Caco-2 (cell line): ENCODE measurements around the gene LIMCH1. TPM values are rescaled to one million over a fixed set of nuclear protein-coding genes. Genes with fewer than 3 reads are reported as not detected.

Experiments
- BruUV-seq: library from RNA; stranded (reverse); fragments of 400-500 nt; replicated peaks from 2 replicates; lab custom pipeline; 2021; lab: Mats Ljungman, UMichigan
- CTCF ChIA-PET: fragments of 300-600 bp; sonication (Branson Sonifier 250); formaldehyde crosslinking; loops from one replicate; lab custom pipeline; 2022; ENCODE audit warnings: antibody characterized with exemption; lab: Charles Lee
- POLR2A ChIA-PET: fragments of 300-600 bp; sonication (Branson Sonifier 250); formaldehyde crosslinking; loops from one replicate; lab custom pipeline; 2022; ENCODE audit warnings: antibody characterized with exemption; lab: Charles Lee
- DNase-seq, 2 experiments: peaks; one replicate each; pipeline versions ENCODE4 v3.0.0 to v3.0.0-alpha.2; 2020 to 2022
- H3K27me3 ChIP-seq: replicated peaks from 2 replicates; pipeline ENCODE4 v1.6.0; 2011; ENCODE audit warnings: low read length; ENCODE audit not compliant: control insufficient read depth, insufficient read depth
- H3K36me3 ChIP-seq: 2 replicates; pipeline ENCODE4 v1.5.1; 2011; ENCODE audit warnings: low read length; ENCODE audit not compliant: control insufficient read depth, insufficient read depth
- H3K4me1 ChIP-seq: fragments of 250-450 bp; sonication (Bioruptor Pico); 2 replicates; pipeline ENCODE4 v1.5.1; 2020; ENCODE audit warnings: mild to moderate bottlenecking
- H3K4me3 ChIP-seq: 2 replicates; pipeline ENCODE4 v1.5.1; 2011; ENCODE audit warnings: low read depth, mild to moderate bottlenecking, control low read depth, low read length
- H3K9me3 ChIP-seq: fragments of 250-450 bp; sonication (Bioruptor Pico); 2 replicates; pipeline ENCODE4 v1.5.1; 2020; ENCODE audit warnings: mild to moderate bottlenecking, moderate library complexity
- H3K27ac Mint-ChIP-seq: one replicate; pipeline ENCODE4 v1.8.0; 2022; ENCODE audit warnings: mixed read lengths; ENCODE audit not compliant: unreplicated experiment
- H3K27me3 Mint-ChIP-seq: one replicate; pipeline ENCODE4 v1.8.0; 2022; ENCODE audit warnings: mixed read lengths; ENCODE audit not compliant: insufficient read depth, unreplicated experiment
- H3K36me3 Mint-ChIP-seq: one replicate; pipeline ENCODE4 v1.8.0; 2022; ENCODE audit warnings: mild to moderate bottlenecking, mixed read lengths; ENCODE audit not compliant: insufficient read depth, unreplicated experiment
- H3K4me1 Mint-ChIP-seq: one replicate; pipeline ENCODE4 v1.8.0; 2022; ENCODE audit warnings: low read depth, mixed read lengths; ENCODE audit not compliant: unreplicated experiment
- H3K4me3 Mint-ChIP-seq: one replicate; pipeline ENCODE4 v1.8.0; 2022; ENCODE audit warnings: mild to moderate bottlenecking, moderate library complexity, mixed read lengths; ENCODE audit not compliant: unreplicated experiment
- H3K9me3 Mint-ChIP-seq: one replicate; pipeline ENCODE4 v1.8.0; 2022; ENCODE audit warnings: mixed read lengths; ENCODE audit not compliant: unreplicated experiment
- CTCF ChIP-seq, 2 experiments: fragments of 200-600 bp in 1 of 2; IDR thresholded peaks; 1 replicate in 1 of 2; 2 replicates in 1 of 2; pipeline versions ENCODE4 v1.5.1 to v1.8.0; 2011 to 2022; ENCODE audit warnings: antibody characterized with exemption in 1 of 2, control low read depth in 1 of 2, inconsistent platforms in 1 of 2, low read depth in 1 of 2, low read length in 1 of 2, mild to moderate bottlenecking in 1 of 2, moderate library complexity in 1 of 2; ENCODE audit not compliant: insufficient read depth in 1 of 2, severe bottlenecking in 1 of 2, unreplicated experiment in 1 of 2
- intact Hi-C: fragments of 100-400 bp; cut with micrococcal nuclease; formaldehyde crosslinking; loops from one replicate; pipeline ENCODE4 v1.10.0; 2022; ENCODE audit not compliant: unreplicated experiment
- total RNA-seq: library from RNA; stranded (reverse); gene quantifications from 2 replicates; pipeline ENCODE4 v1.2.3, GENCODE V29; 2022

Gene LIMCH1
- total RNA-seq, 1 experiment from 2014 or later, result 8.4 TPM

- POLR2A ChIA-PET, result no interaction called here
These were observed 97.5 kb downstream of the LIMCH1 start for GRCh38 chr4:41635441-41635840.

GRCh38 chr4:41638203-41638602, 100.2 kb downstream of the LIMCH1 start:
- no peak overlapping the region for H3K4me3 ChIP-seq
- no peaks in the 10 kb centered on the region for H3K36me3 ChIP-seq
- Mint-ChIP-seq H3K4me3 (no peak overlapping the region), H3K9me3 (no peaks in the 10 kb centered on the region), H3K4me1 (peaks cover under 1% of the 10 kb centered on the region), H3K27ac (no peak overlapping the region), H3K36me3 (no peaks in the 10 kb centered on the region), H3K27me3 (no peaks in the 10 kb centered on the region)
- TF ChIP-seq CTCF (IDR thresholded peaks at IDR 0.05; ENCODE audit: insufficient read depth in 1 of 2, low read depth in 1 of 2, low read length in 1 of 2, severe bottlenecking in 1 of 2, unreplicated experiment in 1 of 2), result no peak
- no TSS peak for BruUV-seq
- no peaks in the 10 kb centered on the region for H3K27me3 ChIP-seq
- H3K4me1 ChIP-seq, result peaks cover 9% of the 10 kb centered on the region; the same call in 1 of the 2 replicates
- intact Hi-C loops, result no loop called here
- ChIA-PET POLR2A (no interaction called here), CTCF (no interaction called here)
- DNase-seq, result no peak
- no peaks in the 10 kb centered on the region for H3K9me3 ChIP-seq

More at GRCh38 chr4:41635441-41635840, 97.5 kb downstream of the LIMCH1 start:
- Mint-ChIP-seq H3K9me3 (no peaks in the 10 kb centered on the region), H3K4me1 (peaks cover 10% of the 10 kb centered on the region), H3K4me3 (no peak overlapping the region), H3K27me3 (no peaks in the 10 kb centered on the region), H3K36me3 (no peaks in the 10 kb centered on the region), H3K27ac (no peak overlapping the region)
- Histone ChIP-seq H3K27me3 (no peaks in the 10 kb centered on the region), H3K36me3 (no peaks in the 10 kb centered on the region), H3K4me3 (no peak overlapping the region), H3K4me1 (peaks cover 24% of the 10 kb centered on the region), H3K9me3 (no peaks in the 10 kb centered on the region)
- BruUV-seq, result no TSS peak
- no peak for DNase-seq
- TF ChIP-seq CTCF (IDR thresholded peaks at IDR 0.05; ENCODE audit: insufficient read depth in 1 of 2, low read depth in 1 of 2, low read length in 1 of 2, severe bottlenecking in 1 of 2, unreplicated experiment in 1 of 2), result no peak
- intact Hi-C loops, result no loop called here
- CTCF ChIA-PET, result no interaction called here

- no peak overlapping the region for H3K27ac Mint-ChIP-seq
- no peaks in the 10 kb centered on the region for H3K27me3 ChIP-seq
- no peak for DNase-seq
- no peaks in the 10 kb centered on the region for H3K36me3 Mint-ChIP-seq
- no peak overlapping the region for H3K4me3 ChIP-seq
- no TSS peak for BruUV-seq
- peaks cover 9% of the 10 kb centered on the region; the same call in 1 of the 2 replicates for H3K4me1 ChIP-seq
- no peaks in the 10 kb centered on the region for H3K9me3 Mint-ChIP-seq
- no peaks in the 10 kb centered on the region for H3K27me3 Mint-ChIP-seq
- POLR2A ChIA-PET, result no interaction called here
- H3K4me3 Mint-ChIP-seq, result no peak overlapping the region
- H3K36me3 ChIP-seq, result no peaks in the 10 kb centered on the region
- CTCF ChIA-PET, result no interaction called here
- H3K9me3 ChIP-seq, result no peaks in the 10 kb centered on the region
- intact Hi-C loops, result no loop called here
- no peaks in the 10 kb centered on the region for H3K4me1 Mint-ChIP-seq
- TF ChIP-seq CTCF (IDR thresholded peaks at IDR 0.05; ENCODE audit: insufficient read depth in 1 of 2, low read depth in 1 of 2, low read length in 1 of 2, severe bottlenecking in 1 of 2, unreplicated experiment in 1 of 2), result no peak
These were observed 100.9 kb downstream of the LIMCH1 start for GRCh38 chr4:41638866-41639265.
